ENCODE data around the gene PTGDR. TPM values are rescaled to one million over a fixed set of nuclear protein-coding genes. Genes with fewer than 3 reads are reported as not detected.

The PTGDR gene, protein sequence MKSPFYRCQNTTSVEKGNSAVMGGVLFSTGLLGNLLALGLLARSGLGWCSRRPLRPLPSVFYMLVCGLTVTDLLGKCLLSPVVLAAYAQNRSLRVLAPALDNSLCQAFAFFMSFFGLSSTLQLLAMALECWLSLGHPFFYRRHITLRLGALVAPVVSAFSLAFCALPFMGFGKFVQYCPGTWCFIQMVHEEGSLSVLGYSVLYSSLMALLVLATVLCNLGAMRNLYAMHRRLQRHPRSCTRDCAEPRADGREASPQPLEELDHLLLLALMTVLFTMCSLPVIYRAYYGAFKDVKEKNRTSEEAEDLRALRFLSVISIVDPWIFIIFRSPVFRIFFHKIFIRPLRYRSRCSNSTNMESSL
- total RNA-seq, result under 1 TPM; 0.17 to 0.66 (median 0.37) TPM

DNA sequence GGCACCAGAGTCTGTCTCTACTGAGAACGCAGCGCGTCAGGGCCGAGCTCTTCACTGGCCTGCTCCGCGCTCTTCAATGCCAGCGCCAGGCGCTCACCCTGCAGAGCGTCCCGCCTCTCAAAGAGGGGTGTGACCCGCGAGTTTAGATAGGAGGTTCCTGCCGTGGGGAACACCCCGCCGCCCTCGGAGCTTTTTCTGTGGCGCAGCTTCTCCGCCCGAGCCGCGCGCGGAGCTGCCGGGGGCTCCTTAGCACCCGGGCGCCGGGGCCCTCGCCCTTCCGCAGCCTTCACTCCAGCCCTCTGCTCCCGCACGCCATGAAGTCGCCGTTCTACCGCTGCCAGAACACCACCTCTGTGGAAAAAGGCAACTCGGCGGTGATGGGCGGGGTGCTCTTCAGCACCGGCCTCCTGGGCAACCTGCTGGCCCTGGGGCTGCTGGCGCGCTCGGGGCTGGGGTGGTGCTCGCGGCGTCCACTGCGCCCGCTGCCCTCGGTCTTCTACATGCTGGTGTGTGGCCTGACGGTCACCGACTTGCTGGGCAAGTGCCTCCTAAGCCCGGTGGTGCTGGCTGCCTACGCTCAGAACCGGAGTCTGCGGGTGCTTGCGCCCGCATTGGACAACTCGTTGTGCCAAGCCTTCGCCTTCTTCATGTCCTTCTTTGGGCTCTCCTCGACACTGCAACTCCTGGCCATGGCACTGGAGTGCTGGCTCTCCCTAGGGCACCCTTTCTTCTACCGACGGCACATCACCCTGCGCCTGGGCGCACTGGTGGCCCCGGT, at the start of gene PTGDR:
Gene PTGDR, plus strand, starts transcription at position 198 of the 778 bp plus-strand sequence. Its CDS starts 117 bp downstream, at position 315.
- H3K27ac ChIP-seq (replicated peaks in 1 of 4), result peak within 1 kb of the TSS in 1 of 4 donors; percentile 3
- H3K36me3 ChIP-seq, result no peaks in the 10 kb centered on the region
- peaks cover 0 to 46% (median 0%) of the 10 kb centered on the region in 4 donors for H3K27me3 ChIP-seq
- H3K4me3 ChIP-seq, result peak within 1 kb of the TSS; percentile 45 to 58 (median 48)
- 8% methylated on average over 23 of the region's 63 CpGs for WGBS
- no peak for DNase-seq (ENCODE audit: extremely low spot score)
- H3K4me1 ChIP-seq, result peaks cover 21 to 31% (median 30%) of the 10 kb centered on the region in 4 donors
- intact Hi-C loops (cut with DNase I), result no loop called here
- TF ChIP-seq POLR2AphosphoS5 (IDR thresholded peaks at IDR 0.05) (no peak), POLR2A (IDR thresholded peaks at IDR 0.05; ENCODE audit: low read depth) (no peak), EP300 (IDR thresholded peaks at IDR 0.05) (no peak)
- TF ChIP-seq, protein P1, sequence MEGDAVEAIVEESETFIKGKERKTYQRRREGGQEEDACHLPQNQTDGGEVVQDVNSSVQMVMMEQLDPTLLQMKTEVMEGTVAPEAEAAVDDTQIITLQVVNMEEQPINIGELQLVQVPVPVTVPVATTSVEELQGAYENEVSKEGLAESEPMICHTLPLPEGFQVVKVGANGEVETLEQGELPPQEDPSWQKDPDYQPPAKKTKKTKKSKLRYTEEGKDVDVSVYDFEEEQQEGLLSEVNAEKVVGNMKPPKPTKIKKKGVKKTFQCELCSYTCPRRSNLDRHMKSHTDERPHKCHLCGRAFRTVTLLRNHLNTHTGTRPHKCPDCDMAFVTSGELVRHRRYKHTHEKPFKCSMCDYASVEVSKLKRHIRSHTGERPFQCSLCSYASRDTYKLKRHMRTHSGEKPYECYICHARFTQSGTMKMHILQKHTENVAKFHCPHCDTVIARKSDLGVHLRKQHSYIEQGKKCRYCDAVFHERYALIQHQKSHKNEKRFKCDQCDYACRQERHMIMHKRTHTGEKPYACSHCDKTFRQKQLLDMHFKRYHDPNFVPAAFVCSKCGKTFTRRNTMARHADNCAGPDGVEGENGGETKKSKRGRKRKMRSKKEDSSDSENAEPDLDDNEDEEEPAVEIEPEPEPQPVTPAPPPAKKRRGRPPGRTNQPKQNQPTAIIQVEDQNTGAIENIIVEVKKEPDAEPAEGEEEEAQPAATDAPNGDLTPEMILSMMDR (IDR thresholded peaks at IDR 0.05), result no peak
- H3K9me3 ChIP-seq, result no peaks in the 10 kb centered on the region

DNA sequence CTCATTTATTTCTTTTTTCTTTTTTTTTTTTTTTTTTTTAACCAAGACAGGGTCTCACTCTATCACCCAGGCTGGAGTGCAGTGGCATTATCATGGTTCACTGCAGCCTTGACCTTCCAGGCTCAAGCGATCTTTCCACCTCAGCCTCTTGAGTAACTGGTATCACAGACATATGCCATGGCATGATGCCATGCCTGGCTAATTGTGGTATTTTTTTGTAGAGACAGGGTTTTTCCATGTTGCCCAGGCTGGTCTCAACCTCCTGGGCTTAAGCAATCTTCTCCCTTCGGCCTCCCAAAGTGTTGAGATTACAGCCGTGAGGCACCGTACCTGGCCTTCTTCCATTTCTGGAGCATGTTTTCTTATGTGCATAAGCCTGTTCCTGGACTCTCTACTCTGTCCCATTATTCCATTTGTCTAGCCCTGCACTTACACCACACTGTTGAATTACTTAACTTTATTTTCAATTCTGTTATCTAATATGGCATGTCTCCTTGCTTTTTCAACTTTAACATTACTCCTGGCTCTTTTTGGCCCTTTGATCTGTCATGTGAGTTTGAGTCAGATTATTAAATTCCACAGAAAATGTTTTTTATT, 47.9 kb upstream of the PTGDR start:
- H3K36me3 ChIP-seq, result no peaks in the 10 kb centered on the region
- H3K4me1 ChIP-seq, result no peaks in the 10 kb centered on the region
- TF ChIP-seq POLR2AphosphoS5 (IDR thresholded peaks at IDR 0.05) (no peak), EP300 (IDR thresholded peaks at IDR 0.05) (no peak), POLR2A (IDR thresholded peaks at IDR 0.05; ENCODE audit: low read depth) (no peak)
- TF ChIP-seq, protein P1 (IDR thresholded peaks at IDR 0.05), result no peak
- WGBS, result 93% methylated on average over 4 of the region's 4 CpGs
- H3K27me3 ChIP-seq, result no peaks in the 10 kb centered on the region
- intact Hi-C loops (cut with DNase I), result no loop called here
- H3K27ac ChIP-seq (replicated peaks in 1 of 4), result no peak overlapping the region
- H3K9me3 ChIP-seq, result no peaks in the 10 kb centered on the region
- H3K4me3 ChIP-seq, result no peak overlapping the region
- no peak for DNase-seq (ENCODE audit: extremely low spot score)

DNA sequence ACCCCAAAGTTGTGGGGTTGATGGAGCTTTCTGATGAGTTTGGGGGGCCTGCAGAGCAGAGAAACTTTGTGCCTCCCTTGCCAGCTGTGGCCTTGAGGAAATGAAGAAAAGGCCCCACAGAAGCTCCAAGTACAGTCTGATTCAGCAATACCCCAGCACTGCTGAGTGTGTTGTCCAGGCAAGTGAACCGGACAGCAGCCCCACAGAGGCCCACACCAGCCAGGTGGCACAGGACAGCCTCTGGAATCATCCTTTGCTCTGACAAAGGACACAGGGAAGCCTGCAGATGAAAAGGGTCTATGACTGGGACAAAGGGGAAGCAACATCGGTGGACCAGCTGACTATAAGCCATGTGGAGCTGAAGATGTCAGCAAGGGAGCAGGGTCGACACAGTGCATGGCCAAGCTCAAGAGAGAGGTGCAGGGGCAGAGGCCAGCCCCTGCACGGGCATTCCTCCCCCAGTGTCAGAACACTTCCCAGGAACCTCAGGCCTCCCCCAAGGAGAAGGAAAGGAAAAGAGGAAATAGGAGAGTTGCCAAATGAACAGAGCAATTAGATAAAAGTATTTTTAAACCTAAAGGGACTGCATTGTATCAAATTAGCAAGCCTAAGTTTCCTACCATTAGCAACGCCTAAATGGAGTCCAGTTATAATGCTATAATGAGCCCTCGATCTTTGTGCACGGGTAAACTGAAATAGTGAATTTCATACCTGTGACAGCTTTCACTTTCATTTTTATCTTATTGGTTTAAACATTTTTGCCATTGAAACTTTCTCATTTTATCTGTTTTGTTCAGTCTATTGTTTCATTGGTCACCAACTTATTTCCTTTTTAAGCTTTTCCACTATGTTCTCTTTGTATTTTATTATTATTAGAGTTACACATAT, 46.3 kb upstream of the PTGDR start:
- peak overlapping the region in 3 of 4 donors; percentile 21 to 39 (median 37) for H3K4me3 ChIP-seq
- intact Hi-C loops (cut with DNase I), result no loop called here
- H3K27me3 ChIP-seq, result no peaks in the 10 kb centered on the region
- WGBS, result 44% methylated on average over 7 of the region's 7 CpGs
- H3K9me3 ChIP-seq, result no peaks in the 10 kb centered on the region
- no peak for DNase-seq (ENCODE audit: extremely low spot score)
- no peak overlapping the region for H3K27ac ChIP-seq (replicated peaks in 1 of 4)
- H3K36me3 ChIP-seq, result no peaks in the 10 kb centered on the region
- no peak for TF ChIP-seq POLR2A (IDR thresholded peaks at IDR 0.05; ENCODE audit: low read depth)
- H3K4me1 ChIP-seq, result no peaks in the 10 kb centered on the region

DNA sequence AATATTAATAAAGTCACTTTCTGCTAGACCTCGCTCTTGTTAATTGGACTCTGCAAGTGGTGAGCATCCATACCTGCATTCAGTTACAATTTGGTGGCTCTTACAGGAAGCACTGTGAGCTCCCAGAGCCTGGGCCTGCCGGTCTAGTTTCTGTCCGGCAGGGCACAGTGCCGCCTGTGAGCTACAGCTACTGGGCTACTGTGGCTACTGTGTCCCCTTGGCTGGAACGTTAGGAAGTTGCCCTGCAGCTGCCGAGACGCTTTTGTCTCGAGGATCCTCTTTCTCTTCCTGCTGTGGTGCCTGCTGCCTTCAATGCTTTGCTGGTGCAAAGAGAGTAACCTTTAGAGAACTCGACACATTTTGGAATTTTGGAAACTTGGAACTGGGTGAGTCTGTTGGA, 44.6 kb upstream of the PTGDR start:
- no peak overlapping the region for H3K27ac ChIP-seq (replicated peaks in 1 of 4)
- DNase-seq (ENCODE audit: extremely low spot score), result no peak
- H3K9me3 ChIP-seq, result no peaks in the 10 kb centered on the region
- H3K4me3 ChIP-seq, result no peak overlapping the region
- WGBS, result 76% methylated on average over 9 of the region's 9 CpGs
- intact Hi-C loops (cut with DNase I), result no loop called here
- TF ChIP-seq POLR2AphosphoS5 (IDR thresholded peaks at IDR 0.05), result no peak
- TF ChIP-seq EP300 (IDR thresholded peaks at IDR 0.05), result no peak
- TF ChIP-seq, protein P1 (IDR thresholded peaks at IDR 0.05), result no peak
- TF ChIP-seq POLR2A (IDR thresholded peaks at IDR 0.05; ENCODE audit: low read depth), result no peak
- H3K36me3 ChIP-seq, result no peaks in the 10 kb centered on the region
- H3K27me3 ChIP-seq, result no peaks in the 10 kb centered on the region
- H3K4me1 ChIP-seq, result no peaks in the 10 kb centered on the region
